Measurements from ENCODE around the gene SRD5A1. TPM values are rescaled to one million over a fixed set of nuclear protein-coding genes. Genes with fewer than 3 reads are reported as not detected.

The SRD5A1 gene
- total and polyA plus RNA-seq, 2 of the 8 experiments (the other 6 are each of a cell fraction or from before 2014, with no cell fraction given): 34.7 to 42.4 TPM

- 87 to 100% methylated on average over 2 to 9 of the region's 9 CpGs for WGBS, 2 experiments (ENCODE audit: extremely low coverage in 1 of 2, insufficient coverage in 1 of 2, insufficient read length in 1 of 2, insufficient replicate concordance in 2 of 2, low coverage in 1 of 2, low lambda C conversion rate in 2 of 2, missing lambda C conversion rate in 1 of 2)
- H3K36me3 ChIP-seq (ENCODE audit: control insufficient read depth in 2 of 4, insufficient read depth in 4 of 4, low read length in 3 of 4): no peaks in the 10 kb centered on the region
- POLR2A ChIA-PET (ENCODE audit: partially characterized antibody): interaction anchor here (0.7 to 2.4 kb wide), 4 partner anchors 11 to 54 kb away, joined by 3 to 10 read pairs (median 6); partner anchors contain the start of genes NSUN2, SRD5A1 and TENT4A
Measured at GRCh38 chr5:6687505-6687904, 54.3 kb downstream of the SRD5A1 start.

More at GRCh38 chr5:6687505-6687904, 54.3 kb downstream of the SRD5A1 start:
- no peak overlapping the region for H4K91ac ChIP-seq (replicated peaks; ENCODE audit: insufficient read length, low read length)
- no peak overlapping the region for H3K23ac ChIP-seq (ENCODE audit: insufficient read length)
- H3K4ac ChIP-seq (replicated peaks; ENCODE audit: insufficient read length, low read depth, low read length): no peak overlapping the region
- no peak overlapping the region for H3K18ac ChIP-seq (ENCODE audit: extremely low read depth, low read length)
- peaks cover 0 to 2% of the 10 kb centered on the region in 2 experiments for H4K20me1 ChIP-seq (replicated peaks in 1 of 2; ENCODE audit: control insufficient read depth in 1 of 2, insufficient read depth in 2 of 2, low read length in 2 of 2)
- H4K8ac ChIP-seq (ENCODE audit: extremely low read depth, insufficient read depth, low read length): no peak overlapping the region
- no peak overlapping the region for H2BK20ac ChIP-seq (ENCODE audit: low read length)
- H3K14ac ChIP-seq (ENCODE audit: insufficient read length): no peak overlapping the region
- no peak overlapping the region for H2AK5ac ChIP-seq (ENCODE audit: low read depth, low read length)
- no peak overlapping the region for H3K27ac ChIP-seq (ENCODE audit: low read depth, low read length)
- no peak overlapping the region for H2BK15ac ChIP-seq (ENCODE audit: low read length)
- no peak overlapping the region for H2BK12ac ChIP-seq (ENCODE audit: low read depth, low read length)
- H3K4me2 ChIP-seq (ENCODE audit: insufficient read depth in 1 of 2, low read depth in 2 of 2, low read length in 2 of 2): peak overlapping the region; percentile 63 to 71; a peak in 2 of 4 replicates
- TF ChIP-seq BACH1 (IDR thresholded peaks at IDR 0.05; ENCODE audit: low read length) (no peak), SIRT6 (IDR thresholded peaks at IDR 0.05; ENCODE audit: low read length) (no peak), CHD1 (IDR thresholded peaks at IDR 0.05; ENCODE audit: low read depth, low read length) (no peak), KDM5A (IDR thresholded peaks at IDR 0.05; ENCODE audit: low read length) (no peak), ATF2 (IDR thresholded peaks at IDR 0.05; ENCODE audit: low read length) (no peak), RXRA (IDR thresholded peaks at IDR 0.05; ENCODE audit: insufficient read depth, low read depth, low read length) (no peak), CTBP2 (IDR thresholded peaks at IDR 0.05; ENCODE audit: borderline replicate concordance, insufficient read depth, insufficient read length, low read length) (no peak)
- H3K79me2 ChIP-seq (ENCODE audit: control insufficient read depth in 1 of 2, insufficient read depth in 2 of 2, low read length in 2 of 2): no peaks in the 10 kb centered on the region
- DNase-seq (ENCODE audit: low read depth in 1 of 2, low spot score in 2 of 2): no peak
- H2BK120ac ChIP-seq (replicated peaks; ENCODE audit: low read depth, low read length): no peak overlapping the region
- no peaks in the 10 kb centered on the region; the same call in 1 of the 2 replicates for H3K79me1 ChIP-seq (ENCODE audit: low read depth, low read length)
- no peak for FAIRE-seq
- no peak overlapping the region for H4K5ac ChIP-seq (ENCODE audit: insufficient read length, low read depth, low read length)
- CTCF ChIA-PET (ENCODE audit: partially characterized antibody): interaction anchor here (0.9 to 1.4 kb wide), 3 partner anchors 55 to 101 kb away, joined by 3 read pairs; partner anchors contain the start of gene NSUN2
- no peak overlapping the region for H3K9ac ChIP-seq (replicated peaks in 1 of 4; ENCODE audit: extremely low read depth in 1 of 4, low read depth in 3 of 4, low read length in 3 of 4)
- peaks cover 0 to 4% (median 2%) of the 10 kb centered on the region in 4 experiments; a peak in 4 of 7 replicates for H3K27me3 ChIP-seq (replicated peaks in 1 of 4; ENCODE audit: control insufficient read depth in 3 of 4, extremely low read depth in 1 of 4, insufficient read depth in 3 of 4, low read length in 3 of 4)
- no peaks in the 10 kb centered on the region for H3K4me1 ChIP-seq (replicated peaks in 1 of 4; ENCODE audit: control insufficient read depth in 3 of 4, insufficient read depth in 4 of 4, low read length in 3 of 4)
- H3K56ac ChIP-seq (replicated peaks; ENCODE audit: insufficient read length, low read depth, low read length): no peak overlapping the region
- no peak overlapping the region for H2AFZ ChIP-seq (ENCODE audit: low read length)
- H3K4me3 ChIP-seq (ENCODE audit: extremely low read depth in 1 of 4, insufficient read depth in 2 of 4, low read depth in 3 of 4, low read length in 4 of 4): peak overlapping the region in 2 of 4 experiments; percentile 60 to 63; a peak in 4 of 8 replicates
- no peaks in the 10 kb centered on the region for H3K9me3 ChIP-seq (ENCODE audit: insufficient read depth in 2 of 2, low read depth in 1 of 2, low read length in 1 of 2)
- peaks cover 5% of the 10 kb centered on the region; the same call in 1 of the 2 replicates for H3K23me2 ChIP-seq (ENCODE audit: low read depth, low read length)
- no peak overlapping the region for H2BK5ac ChIP-seq (ENCODE audit: low read depth, low read length)

Measured in H1 (cell line).